ENCODE results near the gene SCN9A.
"Not testable (repeated sequence)": the region's sequence is repeated elsewhere in the genome, so short reads cannot be mapped to it uniquely, and the experiment has no call there.

SCN9A gene

DNA sequence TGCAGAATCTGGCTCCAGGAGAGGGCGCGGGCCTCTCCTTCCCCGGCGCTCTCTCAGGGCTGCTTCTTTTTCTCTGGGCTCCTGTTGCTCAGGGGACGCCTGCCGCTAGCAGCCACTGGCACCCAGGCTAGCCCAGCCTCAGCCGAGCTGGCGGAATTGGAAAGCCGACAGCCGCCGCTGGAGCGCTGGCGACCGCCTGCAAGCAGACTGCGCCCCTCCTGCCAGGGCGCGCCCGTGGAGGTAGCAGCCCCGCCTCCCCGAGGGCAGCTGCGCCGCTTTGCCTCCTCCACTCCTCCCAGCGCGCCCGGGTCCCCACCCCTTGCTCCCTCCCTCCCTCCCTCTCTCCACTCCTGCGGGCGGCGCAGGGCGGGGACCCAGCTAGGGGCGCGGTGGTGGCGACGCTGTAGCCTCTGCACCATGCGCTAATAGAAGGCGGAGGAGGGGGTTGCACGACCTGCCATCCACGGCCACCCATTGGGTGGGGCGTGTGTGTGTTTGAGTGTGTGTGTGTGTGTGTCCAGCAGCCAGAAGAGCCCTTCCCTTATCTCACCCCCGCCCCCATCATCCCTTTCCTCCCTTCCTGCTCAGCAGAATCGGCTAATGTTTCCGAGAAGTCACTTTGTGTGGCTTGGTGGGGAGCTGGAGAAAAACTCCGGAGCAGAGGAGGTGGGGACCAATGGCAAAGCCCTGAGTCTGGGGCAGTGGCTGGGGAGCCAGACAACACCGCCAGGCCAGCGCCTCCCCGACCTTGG is at the start of gene SCN9A:
Gene SCN9A (minus strand): TSS at position 209 of the 752 bp plus-strand sequence. CDS start 64,188 bp downstream, outside the sequence.
- H3K9ac ChIP-seq (ENCODE audit: low read length), result no peak within 1 kb of the TSS
- H3K4me1 ChIP-seq (ENCODE audit: control insufficient read depth, insufficient read depth, low read length), result no peaks in the 10 kb centered on the region
- H3K4me3 ChIP-seq (ENCODE audit: low read length), result peak within 1 kb of the TSS; percentile 69
- H3K36me3 ChIP-seq (ENCODE audit: control insufficient read depth, insufficient read depth, low read length), result no peaks in the 10 kb centered on the region
- H3K27ac ChIP-seq (ENCODE audit: low read depth, low read length), result peak within 1 kb of the TSS; percentile 77
- no peaks in the 10 kb centered on the region for H3K27me3 ChIP-seq (ENCODE audit: control insufficient read depth, insufficient read depth, low read length)

DNA sequence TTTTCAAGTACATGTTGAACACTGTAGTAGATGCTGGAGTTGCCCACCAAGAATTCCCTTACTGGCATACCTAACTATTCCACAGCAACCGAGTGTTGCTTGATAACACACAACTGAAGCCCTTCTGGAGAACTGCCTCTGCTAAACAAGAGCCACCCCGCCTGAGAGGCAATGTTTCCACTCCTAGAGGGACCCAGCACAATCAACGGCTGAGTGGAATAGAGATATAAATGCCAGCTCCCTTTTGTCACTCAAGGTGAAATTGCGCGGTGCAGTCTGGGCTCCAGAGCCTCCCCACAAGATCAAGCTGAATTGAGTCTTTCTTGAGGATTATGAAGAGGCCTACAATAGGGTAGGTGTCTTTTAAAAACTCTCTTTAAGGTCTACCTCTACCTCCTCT is 49.1 kb upstream of the SCN9A start:
- H3K4me1 ChIP-seq (ENCODE audit: control insufficient read depth, insufficient read depth, low read length), result peaks cover 8% of the 10 kb centered on the region
- no peak overlapping the region for H3K9ac ChIP-seq (ENCODE audit: low read length)
- no peak overlapping the region for H3K4me3 ChIP-seq (ENCODE audit: low read length)
- H3K36me3 ChIP-seq (ENCODE audit: control insufficient read depth, insufficient read depth, low read length), result no peaks in the 10 kb centered on the region
- no peaks in the 10 kb centered on the region for H3K27me3 ChIP-seq (ENCODE audit: control insufficient read depth, insufficient read depth, low read length)
- H3K27ac ChIP-seq (ENCODE audit: low read depth, low read length), result no peak overlapping the region

DNA sequence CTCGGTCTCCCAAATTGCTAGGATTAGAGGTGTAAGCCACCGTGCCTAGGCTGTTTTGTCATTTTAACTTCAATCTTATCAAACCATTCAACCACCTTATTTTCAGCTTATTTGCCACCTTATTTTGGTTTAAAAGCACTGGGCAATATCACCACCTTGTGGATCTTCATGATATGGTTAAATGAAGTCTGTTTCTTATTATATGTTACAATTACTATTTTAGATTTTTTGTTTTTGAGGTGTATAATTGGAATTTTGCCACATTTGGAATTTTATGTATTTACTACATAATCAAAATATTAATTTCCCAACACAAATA is 43.8 kb upstream of the SCN9A start:
- peaks cover 6% of the 10 kb centered on the region for H3K4me1 ChIP-seq (ENCODE audit: control insufficient read depth, insufficient read depth, low read length)
- no peaks in the 10 kb centered on the region for H3K27me3 ChIP-seq (ENCODE audit: control insufficient read depth, insufficient read depth, low read length)
- no peak overlapping the region for H3K9ac ChIP-seq (ENCODE audit: low read length)
- H3K36me3 ChIP-seq (ENCODE audit: control insufficient read depth, insufficient read depth, low read length), result no peaks in the 10 kb centered on the region
- H3K27ac ChIP-seq (ENCODE audit: low read depth, low read length), result no peak overlapping the region
- H3K4me3 ChIP-seq (ENCODE audit: low read length), result no peak overlapping the region

DNA sequence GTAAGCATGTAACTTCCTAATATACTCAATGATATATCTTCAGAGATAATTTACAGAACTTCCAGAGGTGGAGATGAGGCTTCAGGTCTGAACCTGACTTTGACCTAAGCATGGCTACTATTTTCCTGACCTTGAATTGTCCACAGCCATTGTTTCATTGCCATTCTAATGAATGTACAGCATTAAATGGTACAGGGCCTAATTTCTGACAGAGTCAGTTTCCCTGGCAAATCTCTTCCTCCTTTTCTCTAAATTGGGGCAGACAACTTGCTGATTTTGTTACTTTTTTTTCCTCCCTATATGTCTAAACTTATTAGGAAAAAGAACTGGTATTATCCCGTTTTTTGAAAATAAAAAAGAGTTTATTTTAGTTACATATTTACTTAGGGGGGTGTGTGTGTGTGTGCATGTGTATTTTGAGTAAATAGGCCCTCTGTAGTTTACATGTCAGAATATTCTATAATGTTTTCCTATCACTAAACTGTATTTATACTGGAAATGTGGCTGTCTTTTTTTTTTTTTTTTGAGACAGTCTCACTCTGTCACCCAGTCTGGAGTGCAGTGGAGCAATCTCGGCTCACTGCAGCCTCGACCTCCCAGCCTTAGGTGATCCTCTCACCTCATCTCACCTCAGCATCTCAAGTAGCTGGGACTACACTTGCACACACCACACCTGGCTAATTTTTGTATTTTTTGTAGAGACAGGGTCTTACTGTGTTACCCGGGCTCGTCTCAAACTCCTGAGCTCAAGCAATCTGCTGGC is 43.3 kb upstream of the SCN9A start:
- no peaks in the 10 kb centered on the region for H3K27me3 ChIP-seq (ENCODE audit: control insufficient read depth, insufficient read depth, low read length)
- no peak overlapping the region for H3K9ac ChIP-seq (ENCODE audit: low read length)
- H3K27ac ChIP-seq (ENCODE audit: low read depth, low read length), result no peak overlapping the region
- peaks cover 6% of the 10 kb centered on the region for H3K4me1 ChIP-seq (ENCODE audit: control insufficient read depth, insufficient read depth, low read length)
- no peak overlapping the region for H3K4me3 ChIP-seq (ENCODE audit: low read length)
- H3K36me3 ChIP-seq (ENCODE audit: control insufficient read depth, insufficient read depth, low read length), result no peaks in the 10 kb centered on the region

DNA sequence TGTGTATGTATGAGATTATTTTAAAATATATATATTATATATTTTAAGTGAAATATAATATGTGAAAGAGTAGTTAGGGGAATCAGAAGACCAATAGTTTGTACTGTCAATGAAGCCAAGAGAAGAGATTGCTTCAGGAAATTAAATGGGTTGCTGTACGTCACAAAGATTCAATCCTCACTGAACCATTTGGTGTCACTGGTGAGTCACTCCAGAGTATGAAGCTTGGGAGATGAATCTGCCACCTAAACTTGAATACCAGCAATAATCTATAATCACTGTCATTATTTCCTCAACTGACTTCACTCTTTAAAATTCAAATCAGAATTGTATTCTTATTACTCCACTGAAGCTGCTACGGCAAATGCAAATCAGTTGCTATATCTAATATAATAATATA is 41.9 kb upstream of the SCN9A start:
- no peak overlapping the region for H3K9ac ChIP-seq (ENCODE audit: low read length)
- no peak overlapping the region for H3K27ac ChIP-seq (ENCODE audit: low read depth, low read length)
- H3K4me3 ChIP-seq (ENCODE audit: low read length), result no peak overlapping the region
- H3K36me3 ChIP-seq (ENCODE audit: control insufficient read depth, insufficient read depth, low read length), result no peaks in the 10 kb centered on the region
- H3K27me3 ChIP-seq (ENCODE audit: control insufficient read depth, insufficient read depth, low read length), result no peaks in the 10 kb centered on the region
- H3K4me1 ChIP-seq (ENCODE audit: control insufficient read depth, insufficient read depth, low read length), result peaks cover 5% of the 10 kb centered on the region

DNA sequence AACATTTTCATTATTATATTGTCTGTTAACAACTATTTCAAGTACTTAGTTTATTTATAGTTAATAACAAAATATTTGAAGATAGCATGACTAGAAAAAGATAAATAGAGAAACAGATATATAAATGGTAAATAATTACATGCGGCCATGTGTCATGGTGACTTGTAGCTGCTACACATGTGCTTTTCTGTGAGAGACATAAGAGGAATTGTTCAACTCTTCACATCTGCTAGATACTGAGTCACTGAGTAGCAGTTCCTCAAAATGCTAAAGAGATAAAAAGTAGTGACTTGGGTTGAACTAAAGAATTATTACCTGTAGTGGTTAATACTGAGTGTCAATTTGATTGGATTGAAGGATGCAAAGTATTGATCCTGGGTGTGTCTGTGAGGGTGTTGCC is 37.5 kb upstream of the SCN9A start:
- no peak overlapping the region for H3K9ac ChIP-seq (ENCODE audit: low read length)

DNA sequence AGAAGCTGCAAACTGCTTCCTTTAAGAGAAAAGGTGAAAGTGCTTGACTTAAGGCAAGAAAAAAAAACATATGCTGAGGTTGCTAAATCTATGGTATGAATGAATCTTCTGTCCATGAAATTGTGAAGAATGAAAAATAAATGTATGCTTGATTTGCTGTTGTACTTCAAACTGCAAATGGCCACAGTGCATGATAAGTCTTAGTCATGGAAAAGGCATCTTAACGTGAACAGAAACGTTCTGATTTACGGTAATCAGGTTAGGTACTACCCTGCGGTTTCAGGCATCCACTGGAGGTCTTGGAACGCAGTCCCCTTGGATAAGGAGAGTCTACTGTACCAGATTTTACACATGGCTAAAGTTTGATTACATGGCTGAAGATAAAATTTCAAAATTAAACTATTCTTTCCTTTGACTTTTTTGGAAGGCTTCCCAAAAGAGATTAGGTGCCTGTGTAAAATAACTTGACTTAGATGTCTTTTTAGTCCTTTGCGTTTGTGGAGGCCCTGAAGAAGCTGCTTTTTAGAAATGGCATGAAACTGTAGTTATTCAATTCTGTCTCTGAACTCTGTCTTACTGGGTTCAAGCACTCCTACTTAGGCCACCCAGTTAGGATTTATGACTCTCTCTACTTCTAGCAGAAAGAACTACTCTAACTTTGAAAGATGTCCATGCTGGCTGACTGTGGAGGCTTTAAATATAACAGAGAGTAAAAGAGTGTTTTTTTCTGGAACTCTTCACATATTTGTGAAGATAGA is 35.9 kb upstream of the SCN9A start:
- no peak overlapping the region for H3K9ac ChIP-seq (ENCODE audit: low read length)
- no peak overlapping the region for H3K4me3 ChIP-seq (ENCODE audit: low read length)
- peaks cover 5% of the 10 kb centered on the region for H3K4me1 ChIP-seq (ENCODE audit: control insufficient read depth, insufficient read depth, low read length)
- no peaks in the 10 kb centered on the region for H3K27me3 ChIP-seq (ENCODE audit: control insufficient read depth, insufficient read depth, low read length)
- no peak overlapping the region for H3K27ac ChIP-seq (ENCODE audit: low read depth, low read length)
- H3K36me3 ChIP-seq (ENCODE audit: control insufficient read depth, insufficient read depth, low read length), result no peaks in the 10 kb centered on the region

More for the DNA sequence above, 37.5 kb upstream of the SCN9A start:
- Histone ChIP-seq H3K27me3 (ENCODE audit: control insufficient read depth, insufficient read depth, low read length) (no peaks in the 10 kb centered on the region), H3K4me3 (ENCODE audit: low read length) (no peak overlapping the region), H3K36me3 (ENCODE audit: control insufficient read depth, insufficient read depth, low read length) (no peaks in the 10 kb centered on the region), H3K27ac (ENCODE audit: low read depth, low read length) (no peak overlapping the region), H3K4me1 (ENCODE audit: control insufficient read depth, insufficient read depth, low read length) (peaks cover 5% of the 10 kb centered on the region)

DNA sequence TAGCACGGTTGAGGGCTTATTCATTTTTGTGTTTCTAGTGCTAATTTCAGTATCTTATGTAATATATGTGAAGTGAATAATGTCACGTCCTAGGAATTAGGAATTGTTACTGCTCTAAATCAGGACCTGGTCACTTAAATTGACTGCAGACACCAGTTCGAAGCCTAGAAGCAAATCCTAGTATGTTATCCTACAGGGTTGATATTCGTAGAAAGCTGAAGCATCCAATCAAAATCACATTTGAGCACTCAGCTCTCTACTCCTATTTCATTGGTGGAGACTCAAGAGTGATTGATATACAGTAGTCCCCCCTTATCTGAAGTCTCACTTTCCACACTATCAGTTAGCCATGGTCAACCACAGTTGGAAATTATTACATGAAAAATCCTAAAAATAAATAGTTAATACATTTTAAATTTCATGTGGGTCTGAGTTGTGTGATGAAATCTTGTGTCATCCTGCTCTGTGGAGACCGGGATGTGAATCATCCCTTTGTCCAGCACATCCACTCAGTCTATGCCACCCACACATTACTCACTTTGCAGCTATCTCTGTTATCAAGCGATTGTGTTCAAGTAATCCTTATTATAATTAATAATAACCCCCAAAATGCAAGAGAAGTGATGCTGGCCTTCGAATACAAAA is 35.2 kb upstream of the SCN9A start:
- no peak overlapping the region for H3K27ac ChIP-seq (ENCODE audit: low read depth, low read length)

DNA sequence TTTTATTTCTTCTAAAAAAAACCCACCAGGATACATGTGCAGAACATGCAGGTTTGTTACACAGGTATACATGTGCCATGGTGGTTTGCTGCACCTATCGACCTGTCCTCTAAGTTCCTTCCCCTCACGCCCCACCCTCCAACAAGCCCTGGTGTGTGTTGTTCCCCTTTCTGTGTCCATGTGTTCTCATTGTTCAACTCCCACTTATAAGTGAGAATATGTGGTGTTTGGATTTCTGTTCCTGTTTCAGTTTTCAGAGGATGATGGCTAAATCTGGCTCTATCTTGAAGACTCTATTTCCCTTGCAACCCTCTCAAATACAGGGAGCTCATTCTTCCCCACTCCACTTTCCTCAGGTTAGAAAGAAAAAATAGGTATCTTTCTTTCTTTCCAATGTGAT is 32.0 kb upstream of the SCN9A start:
- not testable (repeated sequence) for H3K36me3 ChIP-seq (ENCODE audit: control insufficient read depth, insufficient read depth, low read length); H3K27me3 ChIP-seq (ENCODE audit: control insufficient read depth, insufficient read depth, low read length); H3K9ac ChIP-seq (ENCODE audit: low read length); H3K4me1 ChIP-seq (ENCODE audit: control insufficient read depth, insufficient read depth, low read length); H3K4me3 ChIP-seq (ENCODE audit: low read length); H3K27ac ChIP-seq (ENCODE audit: low read depth, low read length)

More for the DNA sequence above, 35.2 kb upstream of the SCN9A start:
- Histone ChIP-seq H3K27me3 (ENCODE audit: control insufficient read depth, insufficient read depth, low read length) (no peaks in the 10 kb centered on the region), H3K9ac (ENCODE audit: low read length) (no peak overlapping the region), H3K4me3 (ENCODE audit: low read length) (no peak overlapping the region), H3K4me1 (ENCODE audit: control insufficient read depth, insufficient read depth, low read length) (peaks cover 5% of the 10 kb centered on the region), H3K36me3 (ENCODE audit: control insufficient read depth, insufficient read depth, low read length) (no peaks in the 10 kb centered on the region)

DNA sequence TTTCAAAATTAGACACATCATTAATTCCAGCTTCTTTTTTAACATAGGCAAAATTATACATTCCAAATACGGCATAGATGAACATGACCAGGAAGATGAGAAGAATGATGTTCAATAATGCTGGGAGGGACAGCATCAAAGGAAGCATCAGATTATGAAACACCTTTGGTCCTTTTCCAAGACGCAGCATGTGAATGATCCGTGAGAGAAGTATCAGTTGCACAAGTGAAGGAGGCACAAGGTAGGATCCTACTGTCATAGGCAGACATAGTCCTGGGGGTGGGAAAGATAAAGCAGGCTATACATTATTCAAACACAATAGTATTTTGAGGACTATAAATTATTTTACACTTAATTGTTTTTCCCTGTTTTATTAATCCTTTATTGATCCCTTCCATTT is 30.6 kb upstream of the SCN9A start:
- H3K4me3 ChIP-seq (ENCODE audit: low read length), result no peak overlapping the region
- no peak overlapping the region for H3K9ac ChIP-seq (ENCODE audit: low read length)
- H3K27me3 ChIP-seq (ENCODE audit: control insufficient read depth, insufficient read depth, low read length), result no peaks in the 10 kb centered on the region
- H3K27ac ChIP-seq (ENCODE audit: low read depth, low read length), result no peak overlapping the region
- no peaks in the 10 kb centered on the region for H3K36me3 ChIP-seq (ENCODE audit: control insufficient read depth, insufficient read depth, low read length)
- no peaks in the 10 kb centered on the region for H3K4me1 ChIP-seq (ENCODE audit: control insufficient read depth, insufficient read depth, low read length)

DNA sequence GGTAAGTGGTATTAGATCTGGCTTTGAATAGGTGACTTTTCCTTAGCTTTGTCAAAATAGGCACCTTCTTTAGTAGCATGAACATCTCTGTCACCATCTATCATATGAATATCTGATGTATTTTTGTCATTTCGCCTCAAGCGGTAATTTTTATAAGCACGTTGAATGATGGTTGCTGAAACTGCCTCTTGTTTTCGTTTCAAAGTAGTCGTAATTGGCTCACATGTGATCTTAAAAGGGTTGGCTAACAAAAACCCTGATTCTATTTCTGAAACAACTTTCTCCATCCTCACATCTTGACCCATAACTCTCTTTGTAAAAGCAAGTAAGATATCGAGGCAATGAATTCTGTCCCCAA is 29.8 kb upstream of the SCN9A start:
- no peaks in the 10 kb centered on the region for H3K36me3 ChIP-seq (ENCODE audit: control insufficient read depth, insufficient read depth, low read length)
- no peak overlapping the region for H3K4me3 ChIP-seq (ENCODE audit: low read length)
- no peaks in the 10 kb centered on the region for H3K4me1 ChIP-seq (ENCODE audit: control insufficient read depth, insufficient read depth, low read length)
- no peaks in the 10 kb centered on the region for H3K27me3 ChIP-seq (ENCODE audit: control insufficient read depth, insufficient read depth, low read length)
- H3K27ac ChIP-seq (ENCODE audit: low read depth, low read length), result no peak overlapping the region
- H3K9ac ChIP-seq (ENCODE audit: low read length), result no peak overlapping the region

DNA sequence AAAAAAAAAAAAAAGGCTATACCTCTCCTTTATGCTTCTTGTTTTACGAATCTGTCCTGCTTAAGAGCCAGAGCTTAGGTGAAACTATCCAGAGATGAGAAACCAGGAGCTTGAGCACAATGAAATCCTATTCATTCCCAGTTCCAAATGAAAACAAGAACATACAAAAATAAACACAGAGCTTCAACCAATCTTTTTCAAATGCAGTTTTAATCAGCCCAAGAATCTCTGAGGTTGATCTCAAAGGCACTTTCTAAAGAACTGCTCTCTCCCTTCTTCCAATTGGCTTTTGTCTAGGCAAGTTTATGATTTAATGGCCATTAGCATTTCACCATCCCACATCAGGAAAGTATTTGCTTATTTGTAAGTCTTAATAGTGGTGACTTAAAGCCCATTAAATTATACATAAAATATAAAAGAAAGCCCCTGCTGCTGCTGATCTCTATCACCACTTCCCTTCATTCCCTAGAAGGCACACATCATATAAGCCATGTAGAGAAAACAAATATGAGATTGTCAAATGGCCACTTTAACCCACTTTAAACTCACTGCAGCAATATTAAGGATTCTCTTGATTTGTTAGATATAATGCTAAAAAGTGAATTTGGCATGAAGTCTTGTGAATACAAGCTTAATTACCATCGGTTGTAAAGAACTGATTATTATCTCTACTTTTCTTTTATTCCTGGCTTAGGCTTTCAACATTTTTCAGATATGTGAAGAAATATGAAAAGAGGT is 29.3 kb upstream of the SCN9A start:
- Histone ChIP-seq H3K4me3 (ENCODE audit: low read length) (no peak overlapping the region), H3K36me3 (ENCODE audit: control insufficient read depth, insufficient read depth, low read length) (no peaks in the 10 kb centered on the region), H3K9ac (ENCODE audit: low read length) (no peak overlapping the region), H3K27me3 (ENCODE audit: control insufficient read depth, insufficient read depth, low read length) (no peaks in the 10 kb centered on the region), H3K27ac (ENCODE audit: low read depth, low read length) (no peak overlapping the region), H3K4me1 (ENCODE audit: control insufficient read depth, insufficient read depth, low read length) (no peaks in the 10 kb centered on the region)
